Coronary artery (tissue), 2 donors: ENCODE measurements around the gene ANO6.
"Not testable (repeated sequence)": the region's sequence is repeated elsewhere in the genome, so short reads cannot be mapped to it uniquely, and the experiment has no call there.

ENCODE experiments used
- DNase-seq: peaks from one replicate; pipeline ENCODE4 v3.0.0-alpha.2; 2017; ENCODE audit warnings: low spot score
- H3K27ac ChIP-seq, 2 donors: fragments of 200-600 bp; sonication (generic); one replicate each; pipeline ENCODE4 v1.5.1; 2016 to 2019
- H3K4me3 ChIP-seq: fragments of 200-600 bp; sonication (generic); 2 replicates; pipeline ENCODE4 v1.5.1; 2016; ENCODE audit warnings: mild to moderate bottlenecking, moderate library complexity
- CTCF ChIP-seq: fragments of 200-600 bp; sonication (generic); IDR thresholded peaks from one replicate; pipeline ENCODE4 v1.5.1; 2019; ENCODE audit warnings: antibody characterized with exemption

ANO6 gene

GRCh38 chr12:45368841-45369489 lies 153.1 kb downstream of the ANO6 start:
- no peak for TF ChIP-seq CTCF
- H3K27ac ChIP-seq, result no peak overlapping the region
- DNase-seq, result no peak
- H3K4me3 ChIP-seq, result no peak overlapping the region

- no peak for DNase-seq
- H3K27ac ChIP-seq, result no peak overlapping the region
- no peak overlapping the region for H3K4me3 ChIP-seq
- TF ChIP-seq CTCF, result no peak
Measured at GRCh38 chr12:45377815-45378214, 161.9 kb downstream of the ANO6 start.

- no peak for DNase-seq
- TF ChIP-seq CTCF, result no peak
- H3K27ac ChIP-seq, result no peak overlapping the region
Measured at GRCh38 chr12:45379261-45379660, 163.4 kb downstream of the ANO6 start.

GRCh38 chr12:45381351-45381750 lies 165.5 kb downstream of the ANO6 start:
- H3K4me3 ChIP-seq, result no peak overlapping the region
- DNase-seq, result no peak
- no peak for TF ChIP-seq CTCF
- no peak overlapping the region for H3K27ac ChIP-seq

More at GRCh38 chr12:45379261-45379660, 163.4 kb downstream of the ANO6 start:
- H3K4me3 ChIP-seq, result no peak overlapping the region

GRCh38 chr12:45388545-45388944 lies 172.7 kb downstream of the ANO6 start:
- TF ChIP-seq CTCF, result peak; percentile 38
- no peak for DNase-seq
- no peak overlapping the region for H3K4me3 ChIP-seq
- no peak overlapping the region for H3K27ac ChIP-seq

GRCh38 chr12:45389426-45389825 lies 173.5 kb downstream of the ANO6 start:
- DNase-seq, result no peak
- H3K4me3 ChIP-seq, result no peak overlapping the region
- no peak for TF ChIP-seq CTCF
- no peak overlapping the region for H3K27ac ChIP-seq

- not testable (repeated sequence) for H3K27ac ChIP-seq, DNase-seq, H3K4me3 ChIP-seq
Measured at GRCh38 chr12:45397499-45397898, 181.6 kb downstream of the ANO6 start.
